ENCODE data around the gene PRKCE.

Gene PRKCE

DNA sequence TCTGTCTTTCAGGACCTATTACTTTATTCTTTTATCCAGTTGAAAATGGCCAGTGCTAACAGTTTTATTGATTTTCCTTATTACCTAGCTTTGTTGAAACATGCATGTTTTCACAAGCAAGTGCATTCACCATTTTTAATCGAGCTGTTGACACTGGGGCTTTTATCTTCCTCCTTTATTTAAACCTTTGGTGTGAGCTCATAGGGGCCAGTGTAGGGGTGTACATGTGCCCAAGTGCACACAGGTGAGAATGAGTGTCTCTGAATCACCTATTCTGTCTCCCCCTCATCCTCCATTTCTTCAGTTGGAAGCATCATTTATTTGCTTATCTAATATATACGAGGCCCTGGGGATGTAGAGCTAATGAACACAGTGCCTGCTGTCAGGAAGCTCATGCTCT, 199.1 kb downstream of the PRKCE start:
- H3K14ac ChIP-seq (ENCODE audit: low read length in 2 of 2), result peak overlapping the region in 1 of 2 experiments; percentile 18
- H2AK5ac ChIP-seq (ENCODE audit: low read length, severe bottlenecking), result no peak overlapping the region
- 98% methylated on average over 2 of the region's 2 CpGs for WGBS
- no peak overlapping the region for H2BK12ac ChIP-seq (ENCODE audit: low read length in 2 of 2)
- no peak overlapping the region for H3K4ac ChIP-seq (ENCODE audit: low read depth in 1 of 2, low read length in 2 of 2)
- H3K79me1 ChIP-seq (replicated peaks; ENCODE audit: low read length, poor library complexity, severe bottlenecking), result peaks cover 1% of the 10 kb centered on the region
- H3K9ac ChIP-seq (ENCODE audit: low read length), result peak overlapping the region; percentile 82
- no peak overlapping the region for H4K8ac ChIP-seq (ENCODE audit: low read length)
- H2BK5ac ChIP-seq (ENCODE audit: low read depth, low read length, poor library complexity, severe bottlenecking), result no peak overlapping the region
- H3K36me3 ChIP-seq (ENCODE audit: control insufficient read depth in 1 of 2, insufficient read depth in 2 of 2, low read depth in 1 of 2, low read length in 2 of 2), result peaks cover 0 to 19% of the 10 kb centered on the region in 2 experiments
- peak overlapping the region in 1 of 2 experiments; percentile 34 for H3K4me3 ChIP-seq (ENCODE audit: insufficient read depth in 1 of 2, low read depth in 1 of 2, low read length in 2 of 2)
- H3K23ac ChIP-seq (ENCODE audit: low read length in 2 of 2), result no peak overlapping the region
- no peak for DNase-seq
- no peaks in the 10 kb centered on the region for H3K27me3 ChIP-seq (ENCODE audit: control insufficient read depth in 1 of 2, insufficient read depth in 1 of 2, low read length in 2 of 2)
- no peaks in the 10 kb centered on the region for H3K9me3 ChIP-seq (ENCODE audit: control insufficient read depth, low read length)
- no peak overlapping the region for H2BK120ac ChIP-seq (ENCODE audit: low read depth, low read length)
- H3K27ac ChIP-seq (ENCODE audit: low read length, poor library complexity, severe bottlenecking), result no peak overlapping the region
- H3K4me2 ChIP-seq (ENCODE audit: low read length, poor library complexity, severe bottlenecking), result no peak overlapping the region
- no peak overlapping the region for H4K91ac ChIP-seq (ENCODE audit: low read length)
- H3K4me1 ChIP-seq (ENCODE audit: control insufficient read depth, insufficient read depth, low read depth, low read length), result peaks cover 3% of the 10 kb centered on the region
- peak overlapping the region in 1 of 2 experiments; percentile 58 for H3K18ac ChIP-seq (ENCODE audit: low read depth in 1 of 2, low read length in 2 of 2)
- no peak overlapping the region for H2AFZ ChIP-seq (ENCODE audit: low read depth, low read length)
- H2BK15ac ChIP-seq (ENCODE audit: low read depth, poor library complexity, severe bottlenecking), result no peak overlapping the region

DNA sequence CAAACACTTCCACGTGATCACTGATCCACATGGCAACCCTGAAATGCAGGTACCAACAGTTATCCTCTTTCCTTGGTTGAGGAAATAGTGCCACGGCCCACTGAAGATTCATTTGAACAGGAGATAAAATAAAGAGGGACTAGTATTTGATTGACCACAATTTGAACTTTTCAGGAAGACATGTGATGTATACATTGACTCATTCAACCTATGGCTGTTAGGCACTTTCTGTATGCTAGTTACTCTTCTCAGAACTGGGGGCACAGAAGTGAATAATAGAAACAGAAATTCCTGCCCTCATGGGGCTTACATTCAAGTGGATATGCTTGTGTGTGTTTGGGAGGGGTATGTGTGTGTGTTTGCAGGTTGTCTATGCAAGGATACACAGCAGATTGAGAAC, 199.6 kb downstream of the PRKCE start:
- Histone ChIP-seq H3K36me3 (ENCODE audit: control insufficient read depth in 1 of 2, insufficient read depth in 2 of 2, low read depth in 1 of 2, low read length in 2 of 2) (peaks cover 0 to 14% of the 10 kb centered on the region in 2 experiments), H3K4me2 (ENCODE audit: low read length, poor library complexity, severe bottlenecking) (no peak overlapping the region)

DNA sequence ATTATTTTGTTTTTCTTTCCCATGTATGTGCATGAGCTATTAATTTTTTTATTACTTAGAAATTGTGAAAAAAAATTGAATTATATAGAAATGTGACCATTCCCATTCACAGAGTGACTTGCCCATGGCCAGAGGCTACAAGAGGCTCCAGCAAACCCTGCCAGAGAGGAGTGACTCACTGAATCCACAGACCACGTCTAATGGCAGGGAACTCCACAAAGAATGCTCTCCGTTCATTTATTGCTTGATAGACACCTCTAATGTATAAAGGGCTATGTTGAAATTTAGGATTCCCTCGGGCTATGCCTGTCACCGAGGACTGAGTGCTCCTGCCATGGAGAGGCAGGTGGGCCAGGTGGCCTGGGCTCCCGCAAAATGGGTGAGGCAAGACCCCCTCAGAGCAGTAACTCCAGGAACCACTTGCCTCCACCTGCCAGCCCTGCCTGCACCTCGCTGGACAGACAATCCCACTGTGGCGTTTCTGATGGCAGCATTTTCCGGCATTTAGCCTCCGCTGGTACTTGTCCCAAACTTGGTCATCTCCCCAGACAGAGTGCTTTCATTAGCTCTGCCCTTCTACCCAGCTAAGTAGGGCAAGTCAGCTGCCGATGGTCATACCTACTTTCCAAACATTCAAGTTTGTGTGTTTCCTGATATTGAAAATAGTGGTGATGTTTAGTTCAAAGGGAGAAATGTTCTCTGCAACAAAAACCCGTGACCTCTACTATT, 200.3 kb downstream of the PRKCE start:
- no peak overlapping the region for H2AFZ ChIP-seq (ENCODE audit: low read depth, low read length)
- H3K4me3 ChIP-seq (ENCODE audit: insufficient read depth in 1 of 2, low read depth in 1 of 2, low read length in 2 of 2), result peak overlapping the region in 1 of 2 experiments; percentile 42
- H2BK12ac ChIP-seq (ENCODE audit: low read length in 2 of 2), result no peak overlapping the region
- H3K9me3 ChIP-seq (ENCODE audit: control insufficient read depth, low read length), result no peaks in the 10 kb centered on the region
- H3K4me1 ChIP-seq (ENCODE audit: control insufficient read depth, insufficient read depth, low read depth, low read length), result peaks cover 3% of the 10 kb centered on the region
- no peak overlapping the region for H3K27ac ChIP-seq (ENCODE audit: low read length, poor library complexity, severe bottlenecking)
- H2BK15ac ChIP-seq (ENCODE audit: low read depth, poor library complexity, severe bottlenecking), result no peak overlapping the region
- H3K18ac ChIP-seq (ENCODE audit: low read depth in 1 of 2, low read length in 2 of 2), result no peak overlapping the region
- H4K8ac ChIP-seq (ENCODE audit: low read length), result no peak overlapping the region
- peaks cover 3% of the 10 kb centered on the region for H3K79me1 ChIP-seq (replicated peaks; ENCODE audit: low read length, poor library complexity, severe bottlenecking)
- no peak overlapping the region for H2BK120ac ChIP-seq (ENCODE audit: low read depth, low read length)
- DNase-seq, result peak; percentile 33
- H3K36me3 ChIP-seq (ENCODE audit: control insufficient read depth in 1 of 2, insufficient read depth in 2 of 2, low read depth in 1 of 2, low read length in 2 of 2), result peaks cover 0 to 8% of the 10 kb centered on the region in 2 experiments
- no peak overlapping the region for H3K23ac ChIP-seq (ENCODE audit: low read length in 2 of 2)
- H3K14ac ChIP-seq (ENCODE audit: low read length in 2 of 2), result no peak overlapping the region
- H3K4ac ChIP-seq (ENCODE audit: low read depth in 1 of 2, low read length in 2 of 2), result no peak overlapping the region
- no peaks in the 10 kb centered on the region for H3K27me3 ChIP-seq (ENCODE audit: control insufficient read depth in 1 of 2, insufficient read depth in 1 of 2, low read length in 2 of 2)
- no peak overlapping the region for H4K91ac ChIP-seq (ENCODE audit: low read length)
- no peak overlapping the region for H3K9ac ChIP-seq (ENCODE audit: low read length)
- H3K4me2 ChIP-seq (ENCODE audit: low read length, poor library complexity, severe bottlenecking), result no peak overlapping the region
- 93% methylated on average over 10 of the region's 11 CpGs for WGBS
- no peak overlapping the region for H2BK5ac ChIP-seq (ENCODE audit: low read depth, low read length, poor library complexity, severe bottlenecking)
- H2AK5ac ChIP-seq (ENCODE audit: low read length, severe bottlenecking), result no peak overlapping the region

More for the DNA sequence above, 199.6 kb downstream of the PRKCE start:
- WGBS, result 100% methylated on average over 2 of the region's 2 CpGs
- H2BK120ac ChIP-seq (ENCODE audit: low read depth, low read length), result no peak overlapping the region
- H3K4me3 ChIP-seq (ENCODE audit: insufficient read depth in 1 of 2, low read depth in 1 of 2, low read length in 2 of 2), result no peak overlapping the region
- H3K4me1 ChIP-seq (ENCODE audit: control insufficient read depth, insufficient read depth, low read depth, low read length), result peaks cover 3% of the 10 kb centered on the region
- no peak overlapping the region for H2BK15ac ChIP-seq (ENCODE audit: low read depth, poor library complexity, severe bottlenecking)
- DNase-seq, result no peak
- no peak overlapping the region for H3K9ac ChIP-seq (ENCODE audit: low read length)
- no peak overlapping the region for H3K14ac ChIP-seq (ENCODE audit: low read length in 2 of 2)
- H2AFZ ChIP-seq (ENCODE audit: low read depth, low read length), result no peak overlapping the region
- H4K8ac ChIP-seq (ENCODE audit: low read length), result no peak overlapping the region
- no peak overlapping the region for H2BK12ac ChIP-seq (ENCODE audit: low read length in 2 of 2)
- H3K18ac ChIP-seq (ENCODE audit: low read depth in 1 of 2, low read length in 2 of 2), result peak overlapping the region in 1 of 2 experiments; percentile 58
- H2BK5ac ChIP-seq (ENCODE audit: low read depth, low read length, poor library complexity, severe bottlenecking), result no peak overlapping the region
- H3K27me3 ChIP-seq (ENCODE audit: control insufficient read depth in 1 of 2, insufficient read depth in 1 of 2, low read length in 2 of 2), result no peaks in the 10 kb centered on the region
- H4K91ac ChIP-seq (ENCODE audit: low read length), result no peak overlapping the region
- no peaks in the 10 kb centered on the region for H3K9me3 ChIP-seq (ENCODE audit: control insufficient read depth, low read length)
- no peak overlapping the region for H3K4ac ChIP-seq (ENCODE audit: low read depth in 1 of 2, low read length in 2 of 2)
- H2AK5ac ChIP-seq (ENCODE audit: low read length, severe bottlenecking), result no peak overlapping the region
- H3K79me1 ChIP-seq (replicated peaks; ENCODE audit: low read length, poor library complexity, severe bottlenecking), result peaks cover 3% of the 10 kb centered on the region
- H3K23ac ChIP-seq (ENCODE audit: low read length in 2 of 2), result no peak overlapping the region
- H3K27ac ChIP-seq (ENCODE audit: low read length, poor library complexity, severe bottlenecking), result no peak overlapping the region

DNA sequence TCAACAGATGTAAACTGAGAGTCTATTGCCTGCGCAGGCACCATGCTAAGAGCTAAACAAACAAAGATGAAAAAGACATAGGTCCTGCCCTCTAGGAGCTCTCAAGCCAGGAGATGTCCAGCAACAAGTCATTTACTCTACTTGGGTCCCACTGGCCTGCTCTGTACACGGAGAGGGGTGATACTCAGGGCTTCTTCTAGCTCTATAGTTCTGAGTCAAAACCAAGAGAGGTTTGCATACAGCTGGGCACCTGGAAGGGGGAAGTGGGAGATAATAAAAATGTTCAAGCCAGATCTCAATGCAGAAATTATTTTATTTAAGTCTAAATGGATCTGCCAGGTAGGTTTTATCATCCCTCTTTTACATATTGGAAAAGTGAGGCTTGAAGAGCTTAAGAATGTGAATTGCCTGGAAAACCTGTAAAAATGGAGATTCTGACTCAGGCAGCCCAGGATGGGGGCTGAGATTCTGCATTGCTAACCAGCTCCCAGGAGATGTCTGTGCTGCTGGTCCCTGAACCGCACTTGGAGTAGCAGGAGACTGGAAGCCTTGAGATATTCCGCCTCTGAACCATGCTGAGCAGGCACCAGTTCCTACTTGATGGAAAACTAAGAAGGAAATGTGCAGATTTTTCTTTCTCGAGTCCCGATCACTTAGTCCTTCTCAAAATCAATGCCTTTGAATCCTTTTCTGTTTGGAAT, 201.1 kb downstream of the PRKCE start:
- Histone ChIP-seq H4K91ac (ENCODE audit: low read length) (no peak overlapping the region), H3K18ac (ENCODE audit: low read depth in 1 of 2, low read length in 2 of 2) (no peak overlapping the region), H4K8ac (ENCODE audit: low read length) (no peak overlapping the region), H3K9ac (ENCODE audit: low read length) (no peak overlapping the region), H3K79me1 (replicated peaks; ENCODE audit: low read length, poor library complexity, severe bottlenecking) (peaks cover 3% of the 10 kb centered on the region), H3K27ac (ENCODE audit: low read length, poor library complexity, severe bottlenecking) (no peak overlapping the region), H3K4ac (ENCODE audit: low read depth in 1 of 2, low read length in 2 of 2) (no peak overlapping the region), H3K23ac (ENCODE audit: low read length in 2 of 2) (no peak overlapping the region), H3K4me3 (ENCODE audit: insufficient read depth in 1 of 2, low read depth in 1 of 2, low read length in 2 of 2) (no peak overlapping the region), H2BK5ac (ENCODE audit: low read depth, low read length, poor library complexity, severe bottlenecking) (no peak overlapping the region), H3K4me2 (ENCODE audit: low read length, poor library complexity, severe bottlenecking) (no peak overlapping the region), H2BK120ac (ENCODE audit: low read depth, low read length) (no peak overlapping the region), H2AK5ac (ENCODE audit: low read length, severe bottlenecking) (no peak overlapping the region), H3K14ac (ENCODE audit: low read length in 2 of 2) (no peak overlapping the region), H3K4me1 (ENCODE audit: control insufficient read depth, insufficient read depth, low read depth, low read length) (peaks cover 3% of the 10 kb centered on the region), H3K27me3 (ENCODE audit: control insufficient read depth in 1 of 2, insufficient read depth in 1 of 2, low read length in 2 of 2) (no peaks in the 10 kb centered on the region), H2BK12ac (ENCODE audit: low read length in 2 of 2) (no peak overlapping the region), H2BK15ac (ENCODE audit: low read depth, poor library complexity, severe bottlenecking) (no peak overlapping the region), H2AFZ (ENCODE audit: low read depth, low read length) (no peak overlapping the region), H3K9me3 (ENCODE audit: control insufficient read depth, low read length) (no peaks in the 10 kb centered on the region), H3K36me3 (ENCODE audit: control insufficient read depth in 1 of 2, insufficient read depth in 2 of 2, low read depth in 1 of 2, low read length in 2 of 2) (no peaks in the 10 kb centered on the region)
- WGBS, result 91% methylated on average over 4 of the region's 6 CpGs
- no peak for DNase-seq

All from mesenchymal stem cell (in vitro differentiated cells and primary cell).